GM12878 (cell line): ENCODE data around the gene TRPM5. TPM values are rescaled to one million over a fixed set of nuclear protein-coding genes. Genes with fewer than 3 reads are reported as not detected.

Experiments
- ATAC-seq: fragments of 200-7000 bp; cut with Tn5 transposase; 3 replicates; pipeline ENCODE4 v1.9.1; 2020; ENCODE audit warnings: mild to moderate bottlenecking, moderate library complexity
- BruUV-seq: library from RNA; stranded (reverse); fragments of 400-500 nt; replicated peaks from 2 replicates; lab custom pipeline; 2021; lab: Mats Ljungman, UMichigan
- CTCF ChIA-PET: fragments of 300-600 bp; sonication (Branson Sonifier 250); formaldehyde crosslinking; extraction: SDS; loops from one replicate; lab custom pipeline; 2021; ENCODE audit warnings: inconsistent platforms; lab: Yijun Ruan, JAX
- POLR2A ChIA-PET: fragments of 350-600 bp; formaldehyde crosslinking; extraction: SDS; loops from one replicate; lab custom pipeline; 2021; ENCODE audit warnings: inconsistent platforms; lab: Charles Lee
- RAD21 ChIA-PET: fragments of 300-600 bp; sonication (Branson Sonifier 250); formaldehyde crosslinking; loops from one replicate; lab custom pipeline; 2023; ENCODE audit warnings: antibody characterized with exemption; ENCODE audit not compliant: unreplicated experiment; lab: Charles Lee
- SMC1A ChIA-PET: fragments of 300-600 bp; sonication (Branson Sonifier 250); formaldehyde crosslinking; loops from one replicate; lab custom pipeline; 2023; ENCODE audit not compliant: unreplicated experiment, uncharacterized antibody; lab: Charles Lee
- DNase-seq: peaks from one replicate; pipeline ENCODE4 v3.0.0-alpha.2; 2011; ENCODE audit warnings: low read depth, low spot score
- FAIRE-seq: peaks from 3 replicates; lab custom pipeline; 2011; peaks lifted over from hg19 to GRCh38; lab: Jason Lieb, UNC
- H2AFZ ChIP-seq: 2 replicates; pipeline ENCODE4 v1.6.0; 2011; ENCODE audit warnings: low read depth, low read length, control low read depth; ENCODE audit not compliant: control insufficient read depth
- H3K27ac ChIP-seq: 2 replicates; pipeline ENCODE4 v1.5.1; 2011; ENCODE audit warnings: control low read depth; ENCODE audit not compliant: control insufficient read depth, insufficient read depth
- H3K27me3 ChIP-seq, 2 experiments: replicated peaks in 1 of 2; 2 replicates each; pipeline versions ENCODE4 v1.6.0 to v1.6.1; 2011; ENCODE audit warnings: low read length in 1 of 2; ENCODE audit not compliant: control insufficient read depth in 2 of 2, insufficient read depth in 2 of 2
- H3K36me3 ChIP-seq, 2 experiments: 2 replicates each; pipeline ENCODE4 v1.5.1; 2011; ENCODE audit warnings: low read length in 1 of 2; ENCODE audit not compliant: control insufficient read depth in 2 of 2, insufficient read depth in 2 of 2
- H3K4me1 ChIP-seq: 2 replicates; pipeline ENCODE4 v1.6.1; 2011; ENCODE audit warnings: mild to moderate bottlenecking, low read length, moderate library complexity, mixed read lengths; ENCODE audit not compliant: control insufficient read depth, insufficient read depth
- H3K4me2 ChIP-seq: 2 replicates; pipeline ENCODE4 v1.6.0; 2011; ENCODE audit warnings: control low read depth; ENCODE audit not compliant: control insufficient read depth, insufficient read depth
- H3K4me3 ChIP-seq: fragments of 200-600 bp; sonication (generic); 2 replicates; pipeline ENCODE4 v1.5.1; 2016
- H3K79me2 ChIP-seq: 2 replicates; pipeline ENCODE4 v1.6.0; 2011; ENCODE audit warnings: low read length; ENCODE audit not compliant: control insufficient read depth, insufficient read depth
- H3K9ac ChIP-seq: 2 replicates; pipeline ENCODE4 v1.8.0; 2011; ENCODE audit warnings: low read length, control low read depth, mixed read lengths; ENCODE audit not compliant: control insufficient read depth, insufficient read depth
- H3K9me3 ChIP-seq: replicated peaks from 3 replicates; pipeline ENCODE4 v1.5.1; 2011; ENCODE audit warnings: mild to moderate bottlenecking, low read length; ENCODE audit not compliant: control insufficient read depth, insufficient read depth
- H4K20me1 ChIP-seq: 2 replicates; pipeline ENCODE4 v1.6.0; 2011; ENCODE audit not compliant: control insufficient read depth, insufficient read depth
- CHD1 ChIP-seq: IDR thresholded peaks from 2 replicates; pipeline ENCODE4 v1.6.1; 2012; ENCODE audit warnings: low read depth, low read length, improper control_type of control experiment
- DPF2 ChIP-seq: fragments of 450-650 bp; IDR thresholded peaks from 2 replicates; pipeline ENCODE4 v1.6.1; 2017; ENCODE audit warnings: mild to moderate bottlenecking
- NRF1 ChIP-seq: conservative IDR thresholded peaks from 2 replicates; pipeline ENCODE4 v1.6.1; 2011; ENCODE audit warnings: mild to moderate bottlenecking, low read depth, low read length, improper control_type of control experiment
- YBX1 ChIP-seq: fragments of 450-650 bp; IDR thresholded peaks from 2 replicates; pipeline ENCODE4 v1.6.1; 2016; ENCODE audit warnings: antibody characterized with exemption
- WGBS: methylation state at CpG from one replicate; pipeline ENCODE4 v1.1.6; 2016; ENCODE audit warnings: low lambda C conversion rate; ENCODE audit not compliant: insufficient replicate concordance, insufficient coverage; ENCODE audit errors: missing lambda C conversion rate; 5-methylcytosine and 5-hydroxymethylcytosine counted together
- in situ Hi-C: fragments of 300-500 bp; cut with MboI; formaldehyde crosslinking; loops from 9 replicates; pipeline ENCODE4 v1.14.3; 2018; ENCODE audit warnings: mixed read lengths
- intact Hi-C: fragments of 100-400 bp; cut with micrococcal nuclease; formaldehyde crosslinking; loops from one replicate; pipeline ENCODE4 v1.14.2; 2022; ENCODE audit not compliant: unreplicated experiment
- polyA plus RNA-seq, 11 experiments: library from polyadenylated mRNA; depleted of rRNA in 4 of 11; unstranded in 6 of 11; stranded (reverse) in 5 of 11; fragments of >200 nt; fragmentation: Nextera tagmentation in 4 of 11; fragmentation: Illumina TruSeq in 1 of 11; extraction: Ambion mirVana in 4 of 11; extraction: Trizol in 1 of 11; gene quantifications; 1 replicate in 1 of 11; 2 replicates in 10 of 11; pipeline versions ENCODE4 v1.2.1 to v1.2.3, GENCODE V29; 2011 to 2016; ENCODE audit warnings: inconsistent platforms in 2 of 11, missing spikeins in 2 of 11, low read depth in 1 of 11
- total RNA-seq, 4 experiments: library from RNA; depleted of rRNA in 3 of 4; stranded (reverse); fragments of >200 nt in 3 of 4; fragmentation: Illumina TruSeq in 1 of 4; extraction: Trizol in 1 of 4; gene quantifications; 2 replicates each; pipeline versions ENCODE4 v1.2.1 to v1.2.3, GENCODE V29; 2013 to 2021
- TF ChIP-seq, protein P1 (sequence below): fragments of 450-650 bp; formaldehyde crosslinking; IDR thresholded peaks from 2 replicates; pipeline ENCODE4 v1.5.0; 2022; ENCODE audit warnings: mild to moderate bottlenecking, missing genetic modification characterization

The TRPM5 gene
- total and polyA plus RNA-seq, 10 of the 15 experiments (the other 5 are each of a cell fraction or from before 2014, with no cell fraction given) = not detected

DNA sequence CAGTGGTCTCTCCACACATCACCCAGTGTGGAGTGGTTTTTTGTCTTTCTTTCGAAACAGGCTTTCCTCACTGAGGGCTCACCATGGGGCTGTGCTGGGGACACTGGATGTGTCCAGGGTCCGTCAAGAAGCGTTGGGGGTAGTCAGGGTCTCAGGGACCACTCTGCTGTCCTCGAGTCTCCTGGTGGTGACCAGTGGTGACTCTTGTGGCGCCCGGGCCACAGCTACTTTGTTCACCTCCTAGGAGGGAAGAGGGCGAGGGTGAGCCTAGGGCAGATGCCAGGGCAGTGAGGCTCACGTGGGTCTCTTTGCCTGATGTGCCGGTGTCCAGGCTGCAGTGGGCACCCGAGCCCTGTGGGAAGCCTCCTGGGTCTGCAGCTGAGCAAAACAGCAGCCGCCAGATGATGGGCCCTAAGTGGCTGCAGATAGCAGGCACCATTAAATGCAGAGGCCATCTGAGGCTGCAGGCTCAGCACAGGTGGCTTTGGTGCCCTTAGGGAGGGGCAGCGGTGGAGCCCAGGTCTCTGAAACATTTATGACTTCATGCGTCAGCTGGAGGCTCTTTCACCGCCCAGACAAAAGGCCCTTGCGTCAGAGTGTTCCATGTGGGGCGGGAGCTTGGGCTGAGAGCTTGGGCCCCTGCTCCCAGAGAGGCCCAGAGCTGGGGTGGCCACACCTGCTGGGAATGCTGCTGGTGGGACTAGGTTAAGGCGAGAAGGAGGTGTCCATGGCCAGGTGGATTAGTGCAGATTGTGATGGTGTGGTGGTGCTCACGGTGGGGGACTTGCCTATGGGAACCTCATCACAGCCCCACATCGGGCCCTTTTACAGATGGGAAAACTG, 30.0 kb upstream of the TRPM5 start:
- H3K9ac ChIP-seq = no peak overlapping the region
- intact Hi-C loops = no loop called here
- CTCF ChIA-PET = interaction anchor here (1.2 kb wide), 1 partner anchor 414 kb away, joined by 3 read pairs; no protein-coding TSS in a partner anchor
- no peak for ATAC-seq
- H3K4me2 ChIP-seq = no peak overlapping the region
- H3K27ac ChIP-seq = no peak overlapping the region
- H3K9me3 ChIP-seq = no peaks in the 10 kb centered on the region; the same call in 2 of the 3 replicates
- FAIRE-seq = no peak
- H3K36me3 ChIP-seq = no peaks in the 10 kb centered on the region
- in situ Hi-C loops = no loop called here
- H2AFZ ChIP-seq = no peak overlapping the region
- no TSS peak for BruUV-seq
- no peaks in the 10 kb centered on the region for H4K20me1 ChIP-seq
- no peaks in the 10 kb centered on the region for H3K27me3 ChIP-seq
- RAD21 ChIA-PET = no interaction called here
- WGBS = 33% methylated on average over 19 of the region's 19 CpGs
- POLR2A ChIA-PET = no interaction called here
- no peaks in the 10 kb centered on the region for H3K79me2 ChIP-seq
- H3K4me3 ChIP-seq = no peak overlapping the region
- no peak for DNase-seq
- no peaks in the 10 kb centered on the region for H3K4me1 ChIP-seq
- SMC1A ChIA-PET = no interaction called here
- no peak for TF ChIP-seq CHD1
- TF ChIP-seq DPF2 = no peak
- no peak for TF ChIP-seq NRF1
- TF ChIP-seq YBX1 = no peak
- TF ChIP-seq, protein P1, sequence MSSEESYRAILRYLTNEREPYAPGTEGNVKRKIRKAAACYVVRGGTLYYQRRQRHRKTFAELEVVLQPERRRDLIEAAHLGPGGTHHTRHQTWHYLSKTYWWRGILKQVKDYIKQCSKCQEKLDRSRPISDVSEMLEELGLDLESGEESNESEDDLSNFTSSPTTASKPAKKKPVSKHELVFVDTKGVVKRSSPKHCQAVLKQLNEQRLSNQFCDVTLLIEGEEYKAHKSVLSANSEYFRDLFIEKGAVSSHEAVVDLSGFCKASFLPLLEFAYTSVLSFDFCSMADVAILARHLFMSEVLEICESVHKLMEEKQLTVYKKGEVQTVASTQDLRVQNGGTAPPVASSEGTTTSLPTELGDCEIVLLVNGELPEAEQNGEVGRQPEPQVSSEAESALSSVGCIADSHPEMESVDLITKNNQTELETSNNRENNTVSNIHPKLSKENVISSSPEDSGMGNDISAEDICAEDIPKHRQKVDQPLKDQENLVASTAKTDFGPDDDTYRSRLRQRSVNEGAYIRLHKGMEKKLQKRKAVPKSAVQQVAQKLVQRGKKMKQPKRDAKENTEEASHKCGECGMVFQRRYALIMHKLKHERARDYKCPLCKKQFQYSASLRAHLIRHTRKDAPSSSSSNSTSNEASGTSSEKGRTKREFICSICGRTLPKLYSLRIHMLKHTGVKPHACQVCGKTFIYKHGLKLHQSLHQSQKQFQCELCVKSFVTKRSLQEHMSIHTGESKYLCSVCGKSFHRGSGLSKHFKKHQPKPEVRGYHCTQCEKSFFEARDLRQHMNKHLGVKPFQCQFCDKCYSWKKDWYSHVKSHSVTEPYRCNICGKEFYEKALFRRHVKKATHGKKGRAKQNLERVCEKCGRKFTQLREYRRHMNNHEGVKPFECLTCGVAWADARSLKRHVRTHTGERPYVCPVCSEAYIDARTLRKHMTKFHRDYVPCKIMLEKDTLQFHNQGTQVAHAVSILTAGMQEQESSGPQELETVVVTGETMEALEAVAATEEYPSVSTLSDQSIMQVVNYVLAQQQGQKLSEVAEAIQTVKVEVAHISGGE (CRISPR knock-in tag) = no peak
